Stimulated activated CD8-positive, alpha-beta memory T cell treated with anti-CD3 and anti-CD28 coated beads, Interleukin-7, amount 100 ng/mL, for 24 hours (primary cell): ENCODE results near the gene ADGRL1.

ENCODE experiments used
- DNase-seq: peaks from one replicate; pipeline ENCODE4 v3.0.0-alpha.2; 2020; ENCODE audit warnings: low read depth

Gene ADGRL1

DNA sequence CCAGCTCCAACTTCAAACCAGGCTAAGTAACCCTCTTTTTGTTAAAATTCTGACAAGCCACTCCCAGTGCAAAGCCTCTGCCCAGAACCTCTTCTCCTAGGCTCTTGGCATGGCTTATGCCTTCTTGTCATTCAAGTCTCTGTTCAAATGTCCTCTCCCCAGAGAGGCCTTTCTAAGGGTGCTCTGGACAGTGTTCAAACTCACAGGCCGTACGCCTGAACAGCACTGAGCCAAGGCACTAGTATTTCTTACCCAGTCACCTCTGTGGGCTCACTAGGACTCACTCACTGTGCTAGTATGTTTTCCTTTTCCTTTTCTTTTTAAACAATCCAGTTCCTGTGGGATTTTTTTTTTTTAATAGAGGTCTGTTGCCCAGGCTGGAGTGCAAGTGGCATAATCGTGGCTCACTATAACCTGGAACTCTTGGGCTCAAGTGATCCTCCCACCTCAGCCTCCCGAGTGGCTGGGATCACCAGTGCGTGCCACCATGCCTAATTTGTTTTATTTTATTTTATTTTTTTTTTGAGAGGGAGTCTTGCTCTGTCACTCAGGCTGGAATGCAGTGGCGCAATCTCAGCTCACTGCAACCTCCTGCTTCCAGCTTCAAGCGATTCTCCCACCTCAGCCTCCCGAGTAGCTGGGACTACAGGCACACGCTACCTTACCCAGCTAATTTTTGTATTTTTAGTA, 67.2 kb downstream of the ADGRL1 start:
- no peak for DNase-seq

DNA sequence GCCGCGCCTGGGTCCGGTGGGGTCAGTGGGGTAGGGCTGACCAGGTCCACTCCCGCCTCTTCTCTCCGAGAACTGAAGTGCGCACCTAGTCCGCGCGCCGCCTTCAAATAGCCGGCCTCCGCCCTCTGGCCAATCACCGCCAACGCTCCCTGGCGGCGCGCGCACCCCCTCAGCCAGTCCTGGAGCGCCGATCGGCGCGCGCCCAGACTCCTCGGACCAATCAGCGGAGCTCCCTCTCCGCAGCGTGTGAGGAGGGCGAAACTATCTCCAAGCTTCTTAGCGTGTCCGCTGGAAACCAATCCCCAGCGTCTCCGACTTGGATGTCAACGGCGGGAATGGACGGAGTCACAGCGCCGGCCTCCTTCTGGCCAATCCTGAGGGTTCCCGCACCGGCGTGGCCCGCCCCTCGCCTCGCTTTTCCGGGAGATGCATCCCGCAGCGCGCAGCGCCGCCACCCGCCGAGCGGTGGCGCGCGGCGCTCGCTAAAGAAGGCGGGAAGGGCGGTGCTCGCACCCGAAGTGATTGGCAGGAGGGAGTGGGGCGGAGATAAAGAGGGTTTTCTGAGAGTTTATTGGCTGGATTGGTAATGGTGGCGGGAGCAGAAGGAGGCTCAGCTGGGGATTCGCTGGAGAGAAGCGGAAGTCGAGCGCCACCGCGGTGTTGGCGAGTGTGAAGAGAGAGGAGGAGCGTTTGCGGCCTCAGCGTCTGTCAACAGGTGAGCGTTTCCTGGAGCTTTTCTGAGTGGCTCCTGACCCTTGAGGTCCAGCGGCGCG, 69.3 kb downstream of the ADGRL1 start, which contains the start of gene ASF1B:
TSS of gene ASF1B (minus strand) at position 81 of the 773 bp plus-strand sequence. CDS start 133 bp downstream, outside the sequence.
- peak; percentile 89 for DNase-seq

DNA sequence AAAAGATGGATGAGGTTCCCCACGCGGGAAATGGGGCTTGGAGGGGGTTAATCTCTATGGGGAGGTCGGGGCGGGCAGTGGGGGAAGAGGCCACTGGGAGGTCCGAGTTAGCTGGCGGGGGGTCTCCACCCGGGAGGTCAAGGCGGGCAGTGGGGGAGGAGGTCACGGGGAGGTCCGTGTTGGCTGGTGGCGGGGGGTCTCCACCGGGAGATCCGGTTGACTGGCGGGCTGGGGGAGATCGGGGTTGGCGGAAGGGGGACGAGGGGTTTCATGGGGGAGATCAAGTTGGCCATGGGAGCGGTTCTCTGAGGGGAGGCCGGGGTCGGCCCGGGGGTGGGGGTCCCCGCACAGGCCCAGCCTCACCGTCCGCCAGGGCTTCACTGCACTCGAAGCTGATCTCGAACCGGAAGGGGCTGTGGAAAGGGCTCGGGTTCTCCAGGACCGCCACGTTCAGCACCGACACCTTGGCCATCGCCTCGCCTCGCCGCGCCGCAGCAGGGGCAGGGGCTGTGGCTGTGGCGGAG, 69.9 kb downstream of the ADGRL1 start:
- no peak for DNase-seq

DNA sequence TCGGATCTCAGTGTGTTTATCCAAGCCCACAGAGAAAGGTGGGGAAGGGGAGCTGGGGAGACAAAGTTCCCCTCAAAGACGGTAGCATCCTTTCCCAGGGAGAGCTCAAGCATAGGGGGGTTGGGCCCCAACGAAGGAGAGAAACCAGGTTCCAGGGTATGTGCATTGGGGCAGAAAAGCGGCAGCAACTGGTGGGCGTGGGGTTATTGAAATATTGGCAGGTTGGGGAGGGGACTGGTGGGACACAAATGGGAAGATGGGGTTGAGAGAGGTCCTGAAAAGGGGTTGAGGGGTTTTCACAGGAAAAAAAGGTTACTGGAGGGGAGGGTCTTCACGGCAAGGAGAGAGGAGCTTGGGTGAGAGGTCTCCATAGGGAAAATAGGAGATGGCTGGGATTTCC, 70.6 kb downstream of the ADGRL1 start:
- no peak for DNase-seq

DNA sequence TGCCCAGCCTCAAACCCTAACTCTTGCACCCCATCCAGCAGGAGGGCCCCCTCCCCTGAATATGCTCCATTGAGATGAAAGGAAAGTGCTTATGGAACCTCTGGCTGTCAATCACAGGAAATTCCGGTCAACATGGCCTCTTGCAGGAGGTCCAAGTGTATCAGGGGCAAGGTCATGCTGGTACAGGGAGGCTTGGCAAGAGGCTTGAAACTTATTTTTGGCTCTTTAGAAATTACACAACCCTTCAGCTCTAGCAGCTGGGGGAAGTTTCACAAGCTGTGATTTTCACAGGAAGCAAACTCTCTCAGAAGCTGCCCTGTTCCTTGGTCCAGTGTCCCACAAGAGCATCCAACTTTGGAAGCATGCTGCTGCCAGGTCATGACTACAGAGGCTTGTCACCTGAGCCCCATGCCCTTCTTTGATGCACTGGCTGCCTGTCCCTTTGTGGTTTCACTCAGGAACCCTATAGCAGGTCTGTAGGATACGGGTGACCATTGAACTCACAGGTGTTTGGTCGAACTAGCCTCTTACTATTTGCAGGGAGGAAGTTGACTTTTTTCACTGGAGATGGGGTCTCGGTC, 78.0 kb downstream of the ADGRL1 start:
- no peak for DNase-seq

DNA sequence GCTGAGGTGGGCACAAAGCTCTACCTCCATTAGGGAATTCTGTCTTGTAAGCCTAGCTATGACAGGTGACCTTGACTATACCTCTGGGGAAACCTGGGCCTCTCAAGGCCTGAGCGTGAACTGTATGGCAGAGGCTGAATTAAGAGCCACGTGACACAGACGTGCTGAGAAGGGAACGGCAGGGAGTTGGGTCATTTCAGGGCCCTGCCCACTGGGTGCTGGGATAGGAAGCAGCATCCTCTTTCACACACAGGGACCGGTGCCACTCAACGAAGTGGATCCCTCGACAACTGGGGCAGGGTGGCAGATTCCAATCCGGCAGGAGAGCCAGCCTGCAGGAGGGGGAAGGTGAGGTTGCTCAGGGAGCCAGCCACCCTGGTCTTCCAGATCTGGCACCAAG, 78.8 kb downstream of the ADGRL1 start:
- no peak for DNase-seq

DNA sequence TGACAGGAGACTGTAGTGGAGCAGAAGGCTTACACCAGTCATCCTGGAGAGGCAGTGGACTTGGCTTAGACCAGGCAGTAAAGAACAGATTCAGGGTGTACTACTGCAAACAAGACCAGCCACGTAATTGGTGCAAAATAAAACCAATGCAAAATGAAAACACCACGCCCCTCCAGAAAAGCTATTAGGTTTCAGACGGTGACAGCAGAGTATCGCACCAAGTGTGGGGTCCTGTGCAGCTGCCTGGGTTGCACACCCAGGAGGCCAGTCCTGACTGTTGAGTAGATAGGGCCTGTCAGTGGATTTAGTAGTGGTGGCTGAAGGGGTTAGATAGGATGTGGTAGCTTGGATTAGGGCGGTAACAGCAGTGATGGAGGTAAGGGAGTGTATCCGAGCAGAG, 83.0 kb downstream of the ADGRL1 start:
- DNase-seq, result no peak

DNA sequence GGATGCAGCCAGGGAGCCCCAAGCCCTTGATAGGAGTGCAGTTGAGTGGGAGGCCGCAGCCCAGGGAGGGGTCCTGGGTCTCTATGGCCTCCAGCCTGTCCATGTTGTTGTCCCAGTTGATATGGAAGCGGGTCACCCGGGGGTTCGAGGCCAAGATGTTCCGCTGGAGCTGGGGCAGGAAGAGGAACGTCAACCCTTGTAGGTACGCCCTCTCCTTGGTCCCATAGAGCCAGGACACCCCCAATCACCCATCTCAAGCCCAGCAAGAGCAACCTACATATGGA, 85.5 kb downstream of the ADGRL1 start:
- no peak for DNase-seq

DNA sequence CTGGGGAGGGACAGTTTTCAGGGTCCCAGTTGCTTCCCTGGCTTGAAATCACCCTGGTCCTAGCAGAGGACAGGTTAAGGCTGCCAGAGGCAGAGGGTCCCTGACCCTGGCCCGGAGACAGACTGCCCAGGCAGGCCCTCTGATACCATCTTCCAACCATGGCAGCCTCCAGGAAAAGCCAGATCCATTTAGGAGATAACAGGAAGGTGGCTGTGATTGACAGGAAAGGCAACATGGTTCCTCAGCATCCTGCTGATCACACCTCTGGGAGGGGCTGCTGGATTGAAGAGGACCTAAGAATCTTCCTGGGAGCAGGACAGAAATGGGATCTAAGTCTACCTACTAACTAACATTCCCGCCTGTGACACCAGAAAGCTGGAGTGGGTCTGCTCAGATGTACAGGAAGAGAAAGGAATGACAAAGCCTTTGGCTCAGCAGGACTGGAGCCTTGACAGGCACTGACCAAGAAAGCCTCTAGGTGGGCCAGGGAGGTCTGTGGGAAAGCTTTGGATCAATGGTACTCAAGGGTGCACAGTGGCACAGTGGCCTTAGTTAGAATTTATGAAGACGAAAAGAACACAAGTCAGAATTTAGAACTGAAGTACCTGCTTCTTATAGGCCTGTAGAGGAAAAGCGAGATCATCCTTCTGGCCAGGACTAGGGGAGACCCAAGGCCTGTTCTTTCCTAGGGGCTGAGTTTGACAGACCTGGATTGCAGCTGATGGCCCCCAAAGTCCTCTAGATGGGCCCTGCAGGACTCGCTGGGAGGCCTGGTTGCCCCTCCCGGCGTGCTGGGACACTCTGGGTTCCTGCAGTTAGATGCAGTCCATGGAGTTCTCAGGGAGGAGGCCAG, 86.1 kb downstream of the ADGRL1 start:
- no peak for DNase-seq

DNA sequence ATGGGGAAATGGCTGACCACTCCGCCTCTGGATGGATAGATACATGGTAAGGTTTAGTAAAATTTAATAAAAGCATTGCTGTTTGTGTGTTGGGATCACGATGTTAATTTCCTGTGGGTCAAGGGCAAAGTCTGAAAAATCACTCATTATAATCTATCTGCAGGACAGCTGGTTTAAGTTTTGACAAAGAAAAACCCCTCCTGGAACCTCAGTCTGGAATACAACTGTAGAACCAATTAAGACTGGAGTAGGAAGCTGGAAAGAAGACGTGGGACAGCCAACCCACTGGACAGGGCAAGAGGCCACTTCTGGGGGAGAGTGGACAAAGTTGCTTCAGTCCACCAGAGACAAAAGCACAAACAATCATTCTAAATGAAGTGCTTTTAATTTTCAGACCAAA, 86.8 kb downstream of the ADGRL1 start:
- no peak for DNase-seq

DNA sequence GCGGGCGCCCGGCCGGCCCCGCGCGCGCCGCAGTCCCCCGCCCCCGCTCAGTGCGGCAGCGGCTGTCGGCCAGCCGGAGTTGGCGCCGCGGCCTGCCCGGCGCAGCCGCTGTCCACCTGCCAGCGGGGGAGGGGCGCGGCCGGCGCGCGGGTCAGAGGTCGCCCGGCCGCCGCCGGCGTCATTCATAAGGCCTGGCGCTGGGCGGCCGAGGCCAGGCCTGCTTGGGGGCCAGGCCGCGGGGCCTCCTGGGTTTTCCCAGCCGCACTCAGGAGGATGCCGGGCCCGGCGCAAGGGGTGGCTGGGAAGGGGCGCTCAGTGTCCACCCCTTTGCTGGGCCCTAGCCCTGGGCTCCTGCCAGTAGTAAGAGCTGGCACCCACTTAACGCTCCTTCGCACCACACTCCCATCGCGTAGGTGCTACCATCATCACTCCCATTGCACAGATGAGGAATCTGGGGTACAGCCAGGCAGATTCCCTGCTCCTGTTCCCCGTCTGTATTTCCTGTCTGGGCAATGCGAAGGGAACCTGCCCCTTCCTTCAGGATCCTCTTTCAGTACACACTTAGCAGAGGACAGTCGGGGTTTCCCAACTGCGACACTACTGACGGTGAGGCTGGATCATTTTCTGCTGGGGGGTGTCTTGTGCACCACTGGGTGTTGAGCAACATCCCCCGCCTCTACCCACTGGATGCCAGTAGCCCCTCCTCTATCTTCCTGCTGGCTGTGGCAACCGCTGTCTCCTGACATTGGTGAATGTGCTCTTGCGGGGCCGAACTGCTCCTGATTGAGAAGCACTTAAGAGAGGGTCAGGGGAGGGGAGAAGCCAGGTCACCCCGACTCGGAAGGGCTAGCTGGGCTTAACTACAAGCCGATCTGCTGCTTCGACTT, 87.6 kb downstream of the ADGRL1 start:
- no peak for DNase-seq

DNA sequence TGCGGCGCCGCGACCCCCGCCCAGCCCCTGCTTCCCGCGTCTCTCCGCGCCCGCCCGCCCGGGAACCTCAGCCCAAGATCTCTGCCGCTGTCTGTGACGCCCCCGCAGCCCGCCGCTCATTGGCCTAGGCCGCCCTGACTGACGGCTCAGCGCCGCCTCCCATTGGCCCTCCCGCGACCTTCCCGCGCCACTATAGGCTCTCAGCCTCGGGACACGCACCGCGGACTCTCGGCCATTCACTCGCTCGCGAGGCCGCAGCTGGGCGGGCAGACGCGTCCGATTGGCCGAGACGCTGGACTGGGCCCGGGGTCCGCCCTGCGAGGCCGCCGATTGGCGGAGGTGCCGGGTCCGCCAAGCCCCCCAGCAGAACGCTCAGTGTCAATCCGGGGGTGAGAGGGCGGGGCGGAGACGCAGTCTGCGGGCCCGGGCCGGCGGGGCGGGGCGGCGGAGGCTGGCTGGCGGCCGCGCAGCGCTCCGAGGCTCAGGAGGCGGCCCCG, 88.3 kb downstream of the ADGRL1 start, which contains the start of gene PRKACA:
TSS of gene PRKACA (minus strand) at position 95 of the 497 bp plus-strand sequence. CDS start 215 bp downstream, outside the sequence.
- peak; percentile 91 for DNase-seq

DNA sequence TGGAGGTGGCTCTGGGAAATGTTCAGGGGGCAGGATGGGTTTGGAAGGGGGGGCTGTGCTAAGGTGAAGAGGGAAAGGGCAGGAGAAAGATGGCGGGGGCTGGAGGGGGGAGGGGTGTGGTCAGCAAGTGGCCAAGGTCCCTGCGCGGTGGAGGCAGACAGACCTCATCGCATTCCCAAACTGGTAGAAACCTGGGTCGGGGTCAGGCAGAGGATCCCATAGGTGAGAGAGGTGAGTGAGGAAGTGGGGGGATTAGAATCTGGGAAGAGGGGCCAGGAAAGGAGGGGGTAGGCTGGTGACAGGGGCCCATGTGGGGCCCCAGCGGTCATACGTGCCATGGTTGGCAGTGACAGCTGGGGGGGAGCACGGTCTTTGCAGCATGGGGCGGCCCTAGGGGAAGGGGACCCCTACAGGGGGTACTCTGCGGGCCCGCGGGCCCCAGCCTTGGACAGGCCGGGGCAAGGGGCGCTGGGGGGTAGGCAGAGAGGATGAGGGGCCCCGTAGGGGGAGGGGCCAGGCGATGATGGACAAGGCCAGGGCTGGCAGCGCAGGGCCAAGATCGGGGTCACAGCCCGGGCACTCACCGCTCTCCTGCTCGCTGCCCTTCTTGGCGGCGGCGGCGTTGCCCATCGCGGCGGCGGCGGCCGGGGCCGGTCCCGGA, 88.9 kb downstream of the ADGRL1 start:
- no peak for DNase-seq

DNA sequence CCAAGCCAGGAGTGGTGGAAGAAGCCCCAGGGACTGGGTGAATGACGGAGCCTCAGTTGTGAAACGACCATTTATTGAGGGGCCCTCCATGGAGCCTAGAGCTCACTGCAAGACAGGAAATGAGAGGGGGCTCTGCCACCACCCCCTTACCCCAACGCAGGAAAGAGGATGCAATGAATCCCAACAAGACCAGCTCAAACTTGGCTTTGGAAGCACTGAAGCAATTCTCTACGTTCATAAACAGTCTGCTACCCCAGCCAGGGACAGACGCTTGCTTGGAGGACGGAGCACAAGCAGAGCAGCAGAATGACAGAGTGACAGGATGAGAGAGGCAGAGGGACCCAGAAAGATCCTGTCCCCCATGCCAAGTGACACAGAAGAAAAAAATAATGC, 89.4 kb downstream of the ADGRL1 start:
- no peak for DNase-seq

DNA sequence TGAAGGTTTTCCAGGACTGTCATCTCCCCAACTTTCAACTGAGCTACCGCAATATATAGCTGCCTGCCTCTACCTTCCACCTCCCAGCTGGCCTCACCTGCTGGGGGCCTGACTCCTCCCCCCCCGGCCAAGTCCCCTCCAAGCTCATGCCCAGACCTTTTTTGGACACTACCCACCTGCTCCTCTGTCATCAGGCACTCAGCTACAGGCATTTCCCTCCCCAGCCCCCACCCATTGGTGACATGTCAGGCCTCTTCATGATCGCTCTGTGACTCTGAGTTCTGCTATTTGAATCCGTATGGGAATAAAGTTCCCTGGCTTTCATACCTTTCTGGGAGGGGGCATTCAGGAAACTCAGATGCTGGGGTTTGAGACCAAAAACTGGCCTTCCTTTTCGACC, 90.2 kb downstream of the ADGRL1 start:
- no peak for DNase-seq

DNA sequence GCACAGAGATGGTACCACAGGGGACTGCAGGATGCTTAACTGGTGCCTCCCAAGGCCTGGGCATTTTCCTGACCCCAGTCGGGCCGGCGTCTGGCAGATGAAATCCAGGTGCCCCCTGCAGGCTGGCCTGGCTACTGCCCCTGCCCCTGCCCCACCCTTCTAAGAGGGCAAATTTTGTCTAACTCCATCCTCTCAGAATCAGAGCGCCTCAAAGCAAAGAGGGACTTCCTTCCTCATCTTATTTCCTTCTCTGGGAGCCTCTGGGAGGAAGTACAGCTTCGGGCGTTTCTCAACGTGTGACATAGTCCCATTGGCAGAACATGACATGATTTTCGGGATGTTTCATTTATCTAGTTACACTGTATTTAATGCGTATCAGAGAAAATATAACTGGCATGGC, 91.1 kb downstream of the ADGRL1 start:
- no peak for DNase-seq

DNA sequence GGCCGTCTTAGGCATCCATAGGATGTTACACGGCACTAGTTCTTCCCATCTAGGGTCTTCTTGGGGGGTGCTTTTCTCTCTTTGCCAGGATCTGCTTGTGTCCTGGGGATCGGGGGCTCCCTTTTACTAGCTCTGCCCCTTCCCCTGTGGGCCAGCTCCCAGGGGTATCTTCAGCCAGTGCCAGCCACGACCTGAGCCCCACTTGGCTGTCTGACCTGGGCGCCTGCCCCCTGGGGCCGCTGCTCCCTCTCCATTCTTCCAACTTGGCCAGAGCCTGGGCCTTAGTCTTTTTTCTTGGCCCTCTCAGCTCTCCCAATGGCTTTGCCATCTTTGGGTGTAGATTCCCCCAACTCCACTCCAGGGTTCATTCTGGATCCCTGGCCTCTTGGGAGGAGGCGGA, 91.5 kb downstream of the ADGRL1 start:
- DNase-seq, result no peak

DNA sequence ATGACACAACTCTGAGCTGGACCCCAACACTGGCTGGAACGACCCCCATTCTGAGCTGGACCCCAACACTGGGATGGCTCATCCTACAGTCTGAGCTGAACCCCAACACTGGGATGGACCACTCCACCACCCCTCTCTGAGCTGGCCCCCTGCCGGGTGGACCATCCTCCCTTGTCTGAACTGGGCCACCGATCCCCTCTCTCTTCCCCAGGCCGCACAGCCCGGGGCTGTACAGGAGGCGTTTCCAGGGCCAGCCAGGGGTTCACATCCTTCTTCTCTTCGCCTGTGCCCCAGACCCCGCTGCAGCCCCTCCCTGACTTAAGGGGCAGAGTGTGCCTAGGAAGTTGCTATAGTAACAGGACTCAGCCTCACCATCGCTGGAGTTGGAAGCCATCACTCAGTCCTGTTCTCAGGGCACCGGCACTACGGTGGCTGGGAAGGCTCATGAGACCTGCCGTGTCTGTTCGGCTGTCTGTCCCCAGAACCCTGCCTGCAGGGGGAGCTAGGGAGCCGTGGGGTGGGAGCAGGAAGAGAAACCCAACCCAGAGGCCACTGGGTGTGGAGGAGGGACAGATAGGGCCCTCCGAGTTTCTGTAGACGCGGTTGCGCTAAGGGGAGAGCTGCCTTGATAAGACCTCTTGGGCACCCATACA, 92.1 kb downstream of the ADGRL1 start:
- DNase-seq, result no peak

DNA sequence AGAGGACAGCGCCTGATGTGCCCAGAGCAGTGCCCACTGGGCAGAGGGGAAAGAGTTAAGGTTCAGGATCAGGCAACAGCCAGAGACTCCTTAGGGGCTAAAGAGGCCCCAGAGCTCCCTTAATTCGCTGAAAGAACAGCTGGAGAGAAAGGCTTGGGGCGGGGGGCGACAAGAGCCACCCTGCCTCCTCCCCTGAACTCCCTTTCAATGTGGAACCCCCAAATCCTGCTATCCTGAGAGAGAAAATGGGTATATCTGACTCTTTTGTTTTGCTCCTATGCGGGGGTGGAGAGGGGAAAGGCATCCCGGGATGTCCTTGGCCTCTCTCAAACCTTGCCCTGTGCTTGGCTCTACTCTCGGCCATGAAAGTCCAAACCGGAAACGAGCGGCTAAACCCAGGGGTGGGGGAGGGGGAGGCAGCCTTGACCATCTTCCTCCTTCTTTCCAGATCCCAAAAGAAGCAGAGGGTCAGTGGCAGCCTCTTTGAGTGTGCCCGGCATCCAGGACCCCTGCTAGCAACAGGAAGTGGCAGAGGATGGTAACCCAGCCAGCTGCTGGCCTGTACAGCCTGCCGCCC, 93.1 kb downstream of the ADGRL1 start:
- DNase-seq, result no peak
